CD4-positive, alpha-beta T cell treated with Interleukin-21 for 1 hour (primary cell): ENCODE data around the gene GNE.
"Not testable (repeated sequence)": the region's sequence is repeated elsewhere in the genome, so short reads cannot be mapped to it uniquely, and the experiment has no call there.

Experiments
- DNase-seq: peaks from one replicate; pipeline ENCODE4 v3.0.0-alpha.2; 2020

The GNE gene

GRCh38 chr9:36258208-36258995 lies at the start of gene GNE:
GNE (minus strand) TSS chr9:36258448; CDS start chr9:36249355, 9,093 bp downstream.
- DNase-seq, result peak; percentile 97

GRCh38 chr9:36306471-36307306 lies 48.4 kb upstream of the GNE start:
- DNase-seq, result no peak

GRCh38 chr9:36304366-36304765 lies 46.1 kb upstream of the GNE start:
- DNase-seq, result not testable (repeated sequence)

GRCh38 chr9:36301227-36301626 lies 43.0 kb upstream of the GNE start:
- DNase-seq, result no peak

GRCh38 chr9:36298566-36298965 lies 40.3 kb upstream of the GNE start:
- DNase-seq, result no peak

GRCh38 chr9:36297798-36298197 lies 39.5 kb upstream of the GNE start:
- no peak for DNase-seq

- DNase-seq, result not testable (repeated sequence)
These were observed 36.7 kb upstream of the GNE start for GRCh38 chr9:36294996-36295395.

- no peak for DNase-seq
These were observed 35.7 kb upstream of the GNE start for GRCh38 chr9:36293918-36294317.

GRCh38 chr9:36293171-36293570 lies 34.9 kb upstream of the GNE start:
- no peak for DNase-seq

GRCh38 chr9:36292641-36293040 lies 34.4 kb upstream of the GNE start:
- no peak for DNase-seq

- DNase-seq, result no peak
These were observed 32.7 kb upstream of the GNE start for GRCh38 chr9:36290996-36291395.

GRCh38 chr9:36289836-36290435 lies 31.7 kb upstream of the GNE start:
- no peak for DNase-seq

- no peak for DNase-seq
These were observed 29.8 kb upstream of the GNE start for GRCh38 chr9:36288070-36288469.

- DNase-seq, result no peak
These were observed 28.1 kb upstream of the GNE start for GRCh38 chr9:36286388-36286787.

- DNase-seq, result no peak
These were observed 26.0 kb upstream of the GNE start for GRCh38 chr9:36284226-36284625.

GRCh38 chr9:36282275-36282674 lies 24.0 kb upstream of the GNE start:
- no peak for DNase-seq

- no peak for DNase-seq
These were observed 22.7 kb upstream of the GNE start for GRCh38 chr9:36280989-36281388.

- no peak for DNase-seq
These were observed 20.0 kb upstream of the GNE start for GRCh38 chr9:36278243-36278642.

- DNase-seq, result no peak
These were observed 18.5 kb upstream of the GNE start for GRCh38 chr9:36276781-36277181.

- no peak for DNase-seq
These were observed 18.0 kb upstream of the GNE start for GRCh38 chr9:36276254-36276653.

- DNase-seq, result no peak
These were observed 16.8 kb upstream of the GNE start for GRCh38 chr9:36275060-36275459.

GRCh38 chr9:36273354-36273753 lies 15.1 kb upstream of the GNE start:
- DNase-seq, result not testable (repeated sequence)

- DNase-seq, result no peak
These were observed 9.8 kb upstream of the GNE start for GRCh38 chr9:36268007-36268427.

- no peak for DNase-seq
These were observed 6.6 kb upstream of the GNE start for GRCh38 chr9:36264896-36265295.
